Effector memory CD8-positive, alpha-beta T cell (primary cell): ENCODE results near the gene ZNF490.
A peak's percentile ranks its signal among the peaks of the same experiment; 100 is the strongest.
"Not testable (repeated sequence)": the region's sequence is repeated elsewhere in the genome, so short reads cannot be mapped to it uniquely, and the experiment has no call there.

Experiments
- ATAC-seq: fragments of 150-1000 bp; cut with Tn5 transposase; replicated peaks from 2 replicates; pipeline ENCODE4 v1.10.0; 2021; ENCODE audit warnings: mild to moderate bottlenecking, moderate library complexity
- DNase-seq, 3 experiments: peaks; one replicate each; pipeline ENCODE4 v3.0.0; 2021
- H3K27ac Mint-ChIP-seq, 2 donors: one replicate each; pipeline ENCODE4 v1.8.0; 2022; ENCODE audit warnings: mild to moderate bottlenecking in 2 of 2, mixed read lengths in 2 of 2, moderate library complexity in 2 of 2
- H3K27me3 Mint-ChIP-seq, 2 donors: one replicate each; pipeline ENCODE4 v1.8.0; 2022; ENCODE audit warnings: mixed read lengths in 2 of 2
- H3K36me3 Mint-ChIP-seq: one replicate; pipeline ENCODE4 v1.8.0; 2022; ENCODE audit warnings: mild to moderate bottlenecking, moderate library complexity, mixed read lengths; ENCODE audit not compliant: insufficient read depth
- H3K4me1 Mint-ChIP-seq, 2 donors: one replicate each; pipeline ENCODE4 v1.8.0; 2022; ENCODE audit warnings: low read depth in 2 of 2, mixed read lengths in 2 of 2
- H3K4me3 Mint-ChIP-seq, 2 donors: one replicate each; pipeline ENCODE4 v1.8.0; 2022; ENCODE audit warnings: mild to moderate bottlenecking in 2 of 2, mixed read lengths in 2 of 2, moderate library complexity in 2 of 2
- H3K9me3 Mint-ChIP-seq, 2 donors: one replicate each; pipeline ENCODE4 v1.8.0; 2022; ENCODE audit warnings: mixed read lengths in 2 of 2
- total RNA-seq, 9 experiments: gene quantifications; one replicate each; lab custom pipeline; 2026; lab: John Stamatoyannopoulos, UW

Gene ZNF490
- total RNA-seq, result 8.4 to 20.6 (median 11.6) reads per million in 9 experiments

- Mint-ChIP-seq H3K36me3 (peaks cover 44% of the 10 kb centered on the region), H3K4me1 (peaks cover 25 to 29% of the 10 kb centered on the region in 2 donors), H3K27ac (peak within 1 kb of the TSS; percentile 99), H3K4me3 (peak within 1 kb of the TSS; percentile 97 to 99), H3K27me3 (no peaks in the 10 kb centered on the region), H3K9me3 (no peaks in the 10 kb centered on the region)
- peak; percentile 96 to 98 (median 97) for DNase-seq
- ATAC-seq, result peak; percentile 87
These were observed at the start of gene ZNF490, which contains the start of gene ZNF791 for GRCh38 chr19:12610540-12611360. Gene ZNF490, minus strand, starts transcription at chr19:12610813. Its CDS starts 133 bp downstream, at chr19:12610680. Gene ZNF791, plus strand, starts transcription at chr19:12610920. Its CDS starts 160 bp downstream, at chr19:12611080.

- no peak overlapping the region for H3K27ac Mint-ChIP-seq
- no peak overlapping the region for H3K4me3 Mint-ChIP-seq
- peaks cover 82% of the 10 kb centered on the region for H3K36me3 Mint-ChIP-seq
- DNase-seq, result no peak
- no peaks in the 10 kb centered on the region for H3K27me3 Mint-ChIP-seq
- H3K4me1 Mint-ChIP-seq, result peaks cover 0 to 4% of the 10 kb centered on the region in 2 donors
- no peak for ATAC-seq
- H3K9me3 Mint-ChIP-seq, result no peaks in the 10 kb centered on the region
These were observed 47.4 kb upstream of the ZNF490 start for GRCh38 chr19:12657966-12658365.

- Mint-ChIP-seq H3K36me3 (peaks cover 83% of the 10 kb centered on the region), H3K27me3 (no peaks in the 10 kb centered on the region), H3K27ac (no peak overlapping the region), H3K9me3 (no peaks in the 10 kb centered on the region), H3K4me3 (no peak overlapping the region), H3K4me1 (peaks cover 0 to 4% of the 10 kb centered on the region in 2 donors)
- DNase-seq (no peak), ATAC-seq (no peak)
These were observed 46.4 kb upstream of the ZNF490 start for GRCh38 chr19:12656899-12657571.

- no peak for DNase-seq
- Mint-ChIP-seq H3K27ac (peak overlapping the region; percentile 10 to 26), H3K36me3 (peaks cover 75% of the 10 kb centered on the region)
These were observed 44.9 kb upstream of the ZNF490 start for GRCh38 chr19:12655546-12655945.

GRCh38 chr19:12652219-12652618 is 41.6 kb upstream of the ZNF490 start:
- Mint-ChIP-seq H3K9me3 (no peaks in the 10 kb centered on the region), H3K4me3 (no peak overlapping the region), H3K27me3 (no peaks in the 10 kb centered on the region), H3K4me1 (peaks cover 0 to 6% of the 10 kb centered on the region in 2 donors), H3K36me3 (peaks cover 58% of the 10 kb centered on the region), H3K27ac (no peak overlapping the region)
- DNase-seq (no peak), ATAC-seq (no peak)

More at GRCh38 chr19:12655546-12655945, 44.9 kb upstream of the ZNF490 start:
- peaks cover 0 to 4% of the 10 kb centered on the region in 2 donors for H3K4me1 Mint-ChIP-seq
- ATAC-seq, result no peak
- no peaks in the 10 kb centered on the region for H3K27me3 Mint-ChIP-seq
- H3K4me3 Mint-ChIP-seq, result no peak overlapping the region
- H3K9me3 Mint-ChIP-seq, result no peaks in the 10 kb centered on the region

- Mint-ChIP-seq H3K9me3 (no peaks in the 10 kb centered on the region), H3K36me3 (peaks cover 36% of the 10 kb centered on the region), H3K4me3 (no peak overlapping the region), H3K4me1 (peaks cover 0 to 2% of the 10 kb centered on the region in 2 donors), H3K27me3 (no peaks in the 10 kb centered on the region), H3K27ac (no peak overlapping the region)
- no peak for DNase-seq
- ATAC-seq, result no peak
These were observed 39.3 kb upstream of the ZNF490 start for GRCh38 chr19:12649941-12650340.

- H3K36me3 Mint-ChIP-seq, result peaks cover 26% of the 10 kb centered on the region
- ATAC-seq, result no peak
These were observed 37.5 kb upstream of the ZNF490 start for GRCh38 chr19:12648088-12648487.

GRCh38 chr19:12647490-12648071 is 37.0 kb upstream of the ZNF490 start:
- Mint-ChIP-seq H3K4me3 (no peak overlapping the region), H3K36me3 (peaks cover 22% of the 10 kb centered on the region), H3K9me3 (no peaks in the 10 kb centered on the region), H3K27ac (peak overlapping the region in 1 of 2 donors; percentile 38), H3K27me3 (no peaks in the 10 kb centered on the region), H3K4me1 (peaks cover 0 to 2% of the 10 kb centered on the region in 2 donors)
- DNase-seq, result no peak
- ATAC-seq, result peak; percentile 70

More at GRCh38 chr19:12648088-12648487, 37.5 kb upstream of the ZNF490 start:
- no peaks in the 10 kb centered on the region for H3K9me3 Mint-ChIP-seq
- H3K4me3 Mint-ChIP-seq, result no peak overlapping the region
- peaks cover 0 to 2% of the 10 kb centered on the region in 2 donors for H3K4me1 Mint-ChIP-seq
- no peak for DNase-seq
- no peak overlapping the region for H3K27ac Mint-ChIP-seq
- H3K27me3 Mint-ChIP-seq, result no peaks in the 10 kb centered on the region

- H3K4me1 Mint-ChIP-seq, result peaks cover 0 to 2% of the 10 kb centered on the region in 2 donors
- DNase-seq, result no peak
- no peaks in the 10 kb centered on the region for H3K9me3 Mint-ChIP-seq
- H3K36me3 Mint-ChIP-seq, result peaks cover 17% of the 10 kb centered on the region
- peak overlapping the region in 1 of 2 donors; percentile 38 for H3K27ac Mint-ChIP-seq
- no peak for ATAC-seq
- H3K4me3 Mint-ChIP-seq, result no peak overlapping the region
- H3K27me3 Mint-ChIP-seq, result no peaks in the 10 kb centered on the region
These were observed 36.4 kb upstream of the ZNF490 start for GRCh38 chr19:12647047-12647446.

- Mint-ChIP-seq H3K27me3 (no peaks in the 10 kb centered on the region), H3K4me3 (no peak overlapping the region), H3K4me1 (peaks cover 0 to 2% of the 10 kb centered on the region in 2 donors), H3K27ac (peak overlapping the region in 1 of 2 donors; percentile 32), H3K36me3 (peaks cover 12% of the 10 kb centered on the region), H3K9me3 (no peaks in the 10 kb centered on the region)
- DNase-seq (no peak), ATAC-seq (no peak)
These were observed 35.9 kb upstream of the ZNF490 start for GRCh38 chr19:12646551-12646950.

GRCh38 chr19:12643716-12644115 is 33.1 kb upstream of the ZNF490 start:
- not testable (repeated sequence) for H3K27me3 Mint-ChIP-seq, DNase-seq, H3K27ac Mint-ChIP-seq, H3K36me3 Mint-ChIP-seq, H3K4me1 Mint-ChIP-seq, H3K9me3 Mint-ChIP-seq, ATAC-seq, H3K4me3 Mint-ChIP-seq

GRCh38 chr19:12642506-12642905 is 31.9 kb upstream of the ZNF490 start:
- no peak overlapping the region for H3K27ac Mint-ChIP-seq
- H3K4me3 Mint-ChIP-seq, result peak overlapping the region in 1 of 2 donors; percentile 10
- DNase-seq (no peak), ATAC-seq (no peak)
- peaks cover 6 to 8% of the 10 kb centered on the region in 2 donors for H3K4me1 Mint-ChIP-seq
- H3K27me3 Mint-ChIP-seq, result no peaks in the 10 kb centered on the region
- no peaks in the 10 kb centered on the region for H3K9me3 Mint-ChIP-seq
- peaks cover 5% of the 10 kb centered on the region for H3K36me3 Mint-ChIP-seq

GRCh38 chr19:12641456-12641855 is 30.8 kb upstream of the ZNF490 start:
- peaks cover 5% of the 10 kb centered on the region for H3K36me3 Mint-ChIP-seq
- no peak overlapping the region for H3K27ac Mint-ChIP-seq
- no peak for ATAC-seq
- DNase-seq, result no peak
- H3K4me1 Mint-ChIP-seq, result peaks cover 6 to 8% of the 10 kb centered on the region in 2 donors
- no peaks in the 10 kb centered on the region for H3K27me3 Mint-ChIP-seq
- H3K4me3 Mint-ChIP-seq, result no peak overlapping the region
- no peaks in the 10 kb centered on the region for H3K9me3 Mint-ChIP-seq
